ENCODE measurements around the gene CACTIN. TPM values are rescaled to one million over a fixed set of nuclear protein-coding genes. Genes with fewer than 3 reads are reported as not detected.
"Not testable (repeated sequence)": the region's sequence is repeated elsewhere in the genome, so short reads cannot be mapped to it uniquely, and the experiment has no call there.

Gene CACTIN
- total RNA-seq, 4 donors from 2014 or later, result 28.7 to 45.0 (median 34.2) TPM

DNA sequence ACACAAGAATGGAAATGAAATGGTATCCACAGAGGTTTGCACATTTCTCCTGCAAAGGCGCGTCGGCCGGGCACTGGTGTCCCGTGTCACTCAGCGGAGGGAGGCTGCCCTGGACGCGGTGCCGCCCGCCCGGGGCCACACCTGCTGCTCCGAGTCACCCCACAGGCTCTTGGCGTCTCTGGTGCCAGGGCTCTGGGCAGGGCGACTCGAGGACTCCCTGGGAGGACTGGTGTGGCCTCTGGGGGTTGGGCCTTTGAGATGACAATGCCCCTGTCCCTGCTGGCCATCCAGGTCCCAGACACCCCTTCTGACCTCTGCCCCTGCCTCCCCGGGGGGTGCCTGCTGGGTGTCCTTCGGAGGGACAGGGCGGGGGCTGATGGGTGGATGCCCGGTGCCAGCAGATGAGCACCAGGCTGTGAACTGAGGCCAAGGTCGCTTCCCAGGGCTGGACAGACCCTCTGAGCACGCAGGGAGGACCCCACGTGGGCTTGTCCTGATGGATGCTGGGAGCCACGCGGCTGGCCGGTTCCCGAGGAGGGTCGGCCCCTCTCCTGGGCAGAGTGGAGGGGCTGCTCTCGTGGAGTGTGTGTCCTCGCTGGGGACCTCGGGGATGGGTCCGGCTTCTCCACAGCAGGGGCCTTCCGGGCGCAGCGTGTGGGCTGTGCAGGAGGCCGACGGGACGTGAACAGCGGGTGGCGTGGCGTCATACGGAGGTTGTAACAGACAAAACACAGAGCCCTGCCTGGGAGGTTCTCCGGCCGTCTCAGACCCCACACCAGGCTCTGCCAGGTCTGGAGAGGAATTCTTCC, 4.7 kb upstream of the CACTIN start:
- no peak for DNase-seq (ENCODE audit: extremely low spot score)
- Histone ChIP-seq H3K36me3 (peaks cover 19 to 60% (median 54%) of the 10 kb centered on the region in 4 donors), H3K4me3 (no peak overlapping the region), H3K27me3 (no peaks in the 10 kb centered on the region), H3K9me3 (no peaks in the 10 kb centered on the region), H3K27ac (replicated peaks in 1 of 4) (peak overlapping the region in 1 of 4 donors; percentile 69), H3K4me1 (peaks cover 0 to 20% (median 11%) of the 10 kb centered on the region in 4 donors)
- TF ChIP-seq EP300 (IDR thresholded peaks at IDR 0.05) (no peak), POLR2A (IDR thresholded peaks at IDR 0.05; ENCODE audit: low read depth) (no peak), POLR2AphosphoS5 (IDR thresholded peaks at IDR 0.05) (no peak)
- TF ChIP-seq, protein P1, sequence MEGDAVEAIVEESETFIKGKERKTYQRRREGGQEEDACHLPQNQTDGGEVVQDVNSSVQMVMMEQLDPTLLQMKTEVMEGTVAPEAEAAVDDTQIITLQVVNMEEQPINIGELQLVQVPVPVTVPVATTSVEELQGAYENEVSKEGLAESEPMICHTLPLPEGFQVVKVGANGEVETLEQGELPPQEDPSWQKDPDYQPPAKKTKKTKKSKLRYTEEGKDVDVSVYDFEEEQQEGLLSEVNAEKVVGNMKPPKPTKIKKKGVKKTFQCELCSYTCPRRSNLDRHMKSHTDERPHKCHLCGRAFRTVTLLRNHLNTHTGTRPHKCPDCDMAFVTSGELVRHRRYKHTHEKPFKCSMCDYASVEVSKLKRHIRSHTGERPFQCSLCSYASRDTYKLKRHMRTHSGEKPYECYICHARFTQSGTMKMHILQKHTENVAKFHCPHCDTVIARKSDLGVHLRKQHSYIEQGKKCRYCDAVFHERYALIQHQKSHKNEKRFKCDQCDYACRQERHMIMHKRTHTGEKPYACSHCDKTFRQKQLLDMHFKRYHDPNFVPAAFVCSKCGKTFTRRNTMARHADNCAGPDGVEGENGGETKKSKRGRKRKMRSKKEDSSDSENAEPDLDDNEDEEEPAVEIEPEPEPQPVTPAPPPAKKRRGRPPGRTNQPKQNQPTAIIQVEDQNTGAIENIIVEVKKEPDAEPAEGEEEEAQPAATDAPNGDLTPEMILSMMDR (IDR thresholded peaks at IDR 0.05), result no peak
- intact Hi-C loops (cut with DNase I), result no loop called here
- WGBS, result 84% methylated on average over 20 of the region's 43 CpGs

DNA sequence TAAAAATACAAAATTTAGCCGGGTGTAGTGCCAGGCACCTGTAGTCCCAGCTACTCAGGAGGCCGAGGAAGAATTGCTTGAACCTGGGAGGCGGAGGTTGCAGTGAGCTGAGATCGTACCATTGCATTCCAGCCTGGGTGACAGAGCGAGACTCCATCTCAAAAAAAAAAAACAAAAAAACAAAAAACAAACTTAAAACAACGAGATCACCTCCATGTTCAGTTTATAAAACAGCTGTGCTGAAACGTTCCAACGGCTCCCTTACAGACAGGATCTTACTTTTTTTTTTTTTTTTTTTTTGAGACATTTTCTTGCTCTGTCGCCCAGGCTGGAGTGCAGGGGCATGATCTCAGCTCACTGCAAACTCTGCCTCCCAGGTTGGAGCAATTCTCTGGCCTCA, 2.2 kb upstream of the CACTIN start:
- WGBS, result 64% methylated on average over 9 of the region's 9 CpGs
- Histone ChIP-seq H3K27ac (replicated peaks in 1 of 4) (peak overlapping the region in 2 of 4 donors; percentile 30 to 89), H3K36me3 (peaks cover 18 to 40% (median 37%) of the 10 kb centered on the region in 4 donors), H3K4me1 (peaks cover 16 to 41% (median 35%) of the 10 kb centered on the region in 4 donors)
- DNase-seq (ENCODE audit: extremely low spot score); H3K27me3 ChIP-seq; H3K4me3 ChIP-seq; H3K9me3 ChIP-seq; intact Hi-C loops (cut with DNase I): not testable (repeated sequence)

DNA sequence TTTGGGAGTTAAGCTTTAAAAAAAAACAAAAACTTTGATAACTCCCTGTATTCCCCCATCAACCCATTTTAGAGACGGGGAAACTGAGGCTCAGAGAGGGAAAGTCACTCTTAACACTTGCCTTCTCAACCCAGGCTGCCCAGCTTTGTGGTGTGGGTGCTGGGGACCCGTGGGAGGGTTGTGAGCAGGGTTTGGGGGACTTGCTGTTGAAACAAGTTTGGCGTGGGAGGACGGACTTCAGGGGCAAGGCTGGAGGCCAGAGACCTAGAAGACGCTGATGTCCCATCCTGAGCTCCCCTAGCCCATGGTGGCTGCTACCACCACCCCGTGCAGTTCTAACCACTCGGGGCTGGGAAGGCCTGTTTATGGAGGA, 747 bp upstream of the CACTIN start:
- no peak for TF ChIP-seq POLR2AphosphoS5 (IDR thresholded peaks at IDR 0.05)
- TF ChIP-seq, protein P1 (IDR thresholded peaks at IDR 0.05), result no peak
- no peak for TF ChIP-seq POLR2A (IDR thresholded peaks at IDR 0.05; ENCODE audit: low read depth)
- TF ChIP-seq EP300 (IDR thresholded peaks at IDR 0.05), result no peak
- Histone ChIP-seq H3K27ac (replicated peaks in 1 of 4) (peak overlapping the region; percentile 88 to 95 (median 90)), H3K4me3 (peak overlapping the region; percentile 70 to 100 (median 95)), H3K27me3 (no peaks in the 10 kb centered on the region), H3K9me3 (no peaks in the 10 kb centered on the region), H3K4me1 (peaks cover 16 to 34% (median 31%) of the 10 kb centered on the region in 4 donors), H3K36me3 (peaks cover 24 to 40% (median 37%) of the 10 kb centered on the region in 4 donors)
- DNase-seq (ENCODE audit: extremely low spot score), result no peak
- 69% methylated on average over 7 of the region's 7 CpGs for WGBS
- intact Hi-C loops (cut with DNase I), result no loop called here

DNA sequence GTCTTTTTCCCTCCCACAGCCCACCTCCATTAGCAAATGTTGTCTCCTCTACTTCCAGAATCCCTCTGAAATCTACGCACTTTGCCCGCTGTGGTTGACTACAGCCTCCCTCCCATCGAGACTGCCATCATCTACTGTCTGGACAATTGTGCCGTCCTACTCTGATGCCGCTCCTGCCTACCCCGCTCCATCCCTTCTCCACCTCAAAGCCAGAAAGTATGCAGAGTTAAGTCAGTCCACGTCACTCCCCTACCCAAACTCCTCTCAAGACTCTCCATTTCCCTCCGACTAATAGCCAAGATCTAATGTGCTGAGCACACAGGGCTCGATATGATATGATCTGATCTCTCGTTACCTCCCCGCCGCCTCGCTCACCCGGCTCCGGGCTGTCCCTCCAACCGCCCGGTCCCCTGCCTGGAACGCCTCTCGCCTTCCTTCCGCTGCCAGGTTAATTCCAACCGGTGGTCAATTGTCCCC, 556 bp downstream of the CACTIN start:
- WGBS, result 1% methylated on average over 18 of the region's 21 CpGs
- no peaks in the 10 kb centered on the region for H3K27me3 ChIP-seq
- peak overlapping the region; percentile 70 to 100 (median 95) for H3K4me3 ChIP-seq
- H3K27ac ChIP-seq (replicated peaks in 1 of 4), result peak overlapping the region; percentile 88 to 95 (median 90)
- TF ChIP-seq POLR2A (IDR thresholded peaks at IDR 0.05; ENCODE audit: low read depth) (no peak), POLR2AphosphoS5 (IDR thresholded peaks at IDR 0.05) (no peak), EP300 (IDR thresholded peaks at IDR 0.05) (no peak)
- TF ChIP-seq, protein P1 (IDR thresholded peaks at IDR 0.05), result no peak
- H3K36me3 ChIP-seq, result peaks cover 21 to 40% (median 37%) of the 10 kb centered on the region in 4 donors
- H3K4me1 ChIP-seq, result peaks cover 16 to 35% (median 30%) of the 10 kb centered on the region in 4 donors
- no peak for DNase-seq (ENCODE audit: extremely low spot score)
- H3K9me3 ChIP-seq, result no peaks in the 10 kb centered on the region
- intact Hi-C loops (cut with DNase I), result no loop called here

DNA sequence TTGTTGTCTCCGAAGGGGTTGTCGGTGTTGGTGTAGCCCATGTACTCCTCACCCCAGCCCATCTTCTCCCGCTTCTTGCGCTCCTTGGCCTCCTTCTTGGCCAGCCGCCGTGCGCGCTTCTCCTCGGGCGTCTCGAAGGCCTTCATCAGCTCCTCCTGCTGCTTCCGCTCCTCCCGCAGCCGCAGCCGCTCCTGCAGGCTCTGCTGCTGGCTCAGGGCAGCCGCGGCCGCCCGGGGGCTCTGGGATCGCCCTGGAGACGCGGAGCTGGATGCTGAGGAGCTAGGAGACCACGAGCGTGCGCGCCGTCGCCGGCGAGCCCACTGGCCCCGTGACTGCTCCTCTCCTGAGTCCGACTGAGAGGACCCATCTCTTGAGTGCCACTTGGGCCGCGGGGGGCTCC, 2.9 kb downstream of the CACTIN start:
- intact Hi-C loops (cut with DNase I), result no loop called here

More for the DNA sequence above, 2.9 kb downstream of the CACTIN start:
- 90% methylated on average over 23 of the region's 34 CpGs for WGBS
- no peak for TF ChIP-seq EP300 (IDR thresholded peaks at IDR 0.05)
- Histone ChIP-seq H3K4me3 (no peak overlapping the region), H3K36me3 (peaks cover 26 to 52% (median 50%) of the 10 kb centered on the region in 4 donors), H3K27me3 (no peaks in the 10 kb centered on the region), H3K9me3 (no peaks in the 10 kb centered on the region), H3K27ac (replicated peaks in 1 of 4) (no peak overlapping the region), H3K4me1 (peaks cover 16 to 52% (median 37%) of the 10 kb centered on the region in 4 donors)
- DNase-seq (ENCODE audit: extremely low spot score), result no peak
